Rectal smooth muscle tissue (tissue), 1 donor: Measurements from ENCODE around the gene SFI1.

Experiments
- H3K27ac ChIP-seq: one replicate; pipeline ENCODE4 v1.7.0; 2013; ENCODE audit warnings: low read depth, low read length, inconsistent platforms
- H3K27me3 ChIP-seq: one replicate; pipeline ENCODE4 v1.7.0; 2013; ENCODE audit warnings: low read length; ENCODE audit not compliant: control insufficient read depth, insufficient read depth
- H3K36me3 ChIP-seq: one replicate; pipeline ENCODE4 v1.7.0; 2013; ENCODE audit warnings: low read length; ENCODE audit not compliant: control insufficient read depth, insufficient read depth
- H3K4me1 ChIP-seq: one replicate; pipeline ENCODE4 v1.7.0; 2013; ENCODE audit warnings: low read length; ENCODE audit not compliant: control insufficient read depth, insufficient read depth
- H3K4me3 ChIP-seq: one replicate; pipeline ENCODE4 v1.7.0; 2013; ENCODE audit warnings: low read length
- H3K9ac ChIP-seq: one replicate; pipeline ENCODE4 v1.7.0; 2013; ENCODE audit warnings: low read length

Gene SFI1

DNA sequence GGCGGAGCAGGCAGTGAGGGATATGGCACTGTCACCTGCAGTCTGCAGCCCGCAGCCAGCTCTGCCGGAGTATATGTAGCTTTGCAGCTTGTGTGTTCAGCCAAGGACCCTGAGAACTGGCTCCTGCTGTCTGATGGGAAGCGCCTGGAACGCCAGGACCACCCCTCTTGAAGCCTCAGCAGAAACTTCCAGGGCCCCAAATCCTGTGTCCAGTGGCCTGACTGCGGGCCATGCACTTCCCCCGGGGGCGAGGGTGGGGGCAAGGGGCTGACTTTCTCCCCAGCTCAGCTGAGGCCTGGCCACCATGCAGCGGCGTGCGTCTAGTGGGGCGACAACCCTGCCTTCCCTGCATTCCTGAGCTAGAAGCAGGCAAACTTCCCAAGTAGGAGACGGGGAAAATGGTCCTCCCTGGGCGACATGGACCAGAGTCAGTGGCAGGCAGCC, 133.4 kb downstream of the SFI1 start:
- H3K4me1 ChIP-seq: peaks cover 24% of the 10 kb centered on the region
- no peaks in the 10 kb centered on the region for H3K36me3 ChIP-seq
- no peaks in the 10 kb centered on the region for H3K27me3 ChIP-seq
- peak overlapping the region; percentile 57 for H3K27ac ChIP-seq
- H3K4me3 ChIP-seq: peak overlapping the region; percentile 73
- H3K9ac ChIP-seq: peak overlapping the region; percentile 85

DNA sequence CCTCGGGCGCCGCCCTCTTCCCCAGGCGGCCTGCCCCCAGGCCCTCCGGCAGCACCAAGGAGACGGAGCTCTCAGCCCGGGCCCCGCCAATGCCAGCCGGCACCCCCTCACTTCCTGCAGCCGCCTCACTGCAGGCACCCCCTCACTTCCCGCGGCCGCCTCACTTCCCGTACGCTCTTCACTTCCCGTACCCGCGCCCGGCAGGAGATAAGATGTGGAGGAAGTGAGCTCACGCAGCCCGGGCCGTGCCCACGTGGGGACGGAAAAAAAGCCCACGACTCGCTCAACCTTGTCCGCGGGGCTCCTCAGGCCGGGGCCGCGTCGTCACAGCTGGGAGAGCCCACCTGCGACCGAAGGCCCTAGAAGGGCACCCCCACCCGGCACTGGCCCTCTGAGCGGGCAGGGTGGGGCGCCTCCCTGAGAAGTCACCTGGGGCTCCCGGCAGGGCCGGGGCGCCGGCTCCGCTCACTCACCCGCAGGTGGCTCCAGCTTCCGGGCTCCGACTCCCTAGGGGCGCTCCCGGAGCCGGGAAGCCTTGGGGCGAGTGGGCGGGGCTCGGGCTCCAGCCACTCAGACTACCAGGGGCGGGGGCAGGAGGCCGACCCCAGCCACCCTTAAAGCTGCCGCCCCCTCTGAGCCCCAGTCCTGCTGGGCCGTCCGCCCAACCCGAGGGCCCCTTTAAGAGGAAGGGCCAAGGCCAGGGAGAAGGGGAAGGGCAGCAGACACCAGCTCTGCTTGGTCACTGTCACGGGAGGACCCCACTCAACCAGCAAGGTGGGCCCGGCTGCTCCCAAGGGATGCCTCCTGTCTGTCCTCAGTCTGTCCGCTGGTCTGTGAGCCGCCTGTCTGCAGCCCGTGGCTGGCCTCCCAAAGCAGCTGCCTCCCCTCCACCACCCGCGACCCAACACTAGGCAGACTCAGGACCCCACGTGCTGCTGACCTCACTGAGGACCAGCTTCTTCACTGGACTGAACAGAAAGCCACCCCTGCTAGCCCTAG, 134.3 kb downstream of the SFI1 start:
- Histone ChIP-seq H3K4me1 (peaks cover 16% of the 10 kb centered on the region), H3K9ac (peak overlapping the region; percentile 85), H3K36me3 (no peaks in the 10 kb centered on the region), H3K27me3 (no peaks in the 10 kb centered on the region), H3K4me3 (peak overlapping the region; percentile 73), H3K27ac (peak overlapping the region; percentile 57)

DNA sequence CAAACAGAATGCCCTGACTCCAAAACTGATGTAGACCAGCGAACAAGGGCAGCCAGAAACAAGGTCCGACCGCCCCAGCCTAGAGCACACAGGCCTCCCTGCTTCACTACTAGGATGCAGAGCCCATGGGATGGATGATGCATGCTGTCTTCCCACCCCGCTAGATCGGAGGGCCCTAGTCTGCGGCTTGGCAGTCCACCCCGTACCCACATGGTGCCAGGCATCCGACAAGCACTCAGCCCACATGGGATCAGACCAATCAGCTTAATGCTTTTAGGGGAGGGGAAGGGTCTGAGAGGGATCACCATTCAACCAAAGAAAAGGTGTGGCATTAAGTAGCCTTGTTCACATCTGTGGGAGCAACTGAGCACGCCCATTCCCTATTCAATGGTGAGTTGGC, 135.1 kb downstream of the SFI1 start:
- H3K9ac ChIP-seq: no peak overlapping the region
- H3K36me3 ChIP-seq: no peaks in the 10 kb centered on the region
- H3K4me1 ChIP-seq: peaks cover 9% of the 10 kb centered on the region
- H3K27ac ChIP-seq: peak overlapping the region; percentile 57
- no peaks in the 10 kb centered on the region for H3K27me3 ChIP-seq
- H3K4me3 ChIP-seq: peak overlapping the region; percentile 73

DNA sequence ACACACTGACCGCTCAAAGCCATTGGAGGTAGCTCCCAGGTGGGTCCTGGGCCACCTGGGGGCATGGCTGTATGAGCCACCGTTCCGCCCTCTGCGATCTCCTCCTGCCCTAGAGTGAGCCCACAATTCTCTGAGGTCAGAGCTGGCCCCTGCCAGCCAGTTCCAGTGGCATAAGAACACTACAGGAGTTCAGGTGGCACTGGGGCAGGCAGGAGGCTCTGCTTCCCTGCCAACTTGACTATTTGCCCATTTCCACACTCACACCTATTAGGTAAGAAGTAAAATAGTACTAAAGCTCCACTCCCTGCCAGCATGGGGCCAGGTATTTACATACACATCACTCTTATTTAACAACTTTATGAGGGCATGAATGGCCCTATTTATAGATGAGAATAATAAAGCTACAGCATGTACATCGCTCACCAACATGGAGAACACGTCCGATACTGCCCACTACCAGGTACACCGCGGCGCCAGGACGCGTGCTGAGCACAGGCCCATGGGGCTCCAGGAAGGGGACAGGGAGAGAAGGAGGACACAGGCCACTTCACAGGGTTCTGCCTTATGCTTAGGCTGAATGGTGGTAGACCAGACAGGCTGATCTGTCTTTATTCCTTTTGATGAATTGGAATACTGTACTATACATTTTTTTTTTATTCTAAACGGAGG, 139.4 kb downstream of the SFI1 start:
- no peak overlapping the region for H3K4me3 ChIP-seq
- no peaks in the 10 kb centered on the region for H3K27me3 ChIP-seq
- H3K36me3 ChIP-seq: no peaks in the 10 kb centered on the region
- H3K27ac ChIP-seq: no peak overlapping the region
- peaks cover 5% of the 10 kb centered on the region for H3K4me1 ChIP-seq
- H3K9ac ChIP-seq: no peak overlapping the region

DNA sequence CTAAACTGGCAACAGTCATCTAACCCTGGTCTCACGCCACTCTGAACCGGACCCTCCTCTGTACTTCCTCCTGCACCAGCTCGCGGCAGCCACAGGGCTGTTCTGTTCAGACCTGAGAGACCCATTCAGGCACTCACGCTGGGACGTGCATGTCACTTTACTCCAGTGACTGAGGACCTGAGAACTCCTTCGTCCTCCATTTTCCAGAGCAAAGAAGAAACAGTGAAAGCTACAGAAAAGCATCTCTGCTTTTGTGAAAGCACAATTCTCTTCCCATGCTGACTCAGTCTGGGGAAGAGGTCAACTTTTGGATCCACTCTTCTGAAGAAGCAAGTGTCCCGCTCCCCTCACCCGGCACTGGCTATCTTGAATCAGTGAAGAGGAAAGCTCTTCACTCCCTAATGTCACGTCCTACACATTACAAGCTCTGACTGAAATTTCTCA, 141.1 kb downstream of the SFI1 start:
- Histone ChIP-seq H3K27me3 (no peaks in the 10 kb centered on the region), H3K9ac (no peak overlapping the region), H3K36me3 (no peaks in the 10 kb centered on the region), H3K4me1 (no peaks in the 10 kb centered on the region), H3K4me3 (no peak overlapping the region), H3K27ac (no peak overlapping the region)

DNA sequence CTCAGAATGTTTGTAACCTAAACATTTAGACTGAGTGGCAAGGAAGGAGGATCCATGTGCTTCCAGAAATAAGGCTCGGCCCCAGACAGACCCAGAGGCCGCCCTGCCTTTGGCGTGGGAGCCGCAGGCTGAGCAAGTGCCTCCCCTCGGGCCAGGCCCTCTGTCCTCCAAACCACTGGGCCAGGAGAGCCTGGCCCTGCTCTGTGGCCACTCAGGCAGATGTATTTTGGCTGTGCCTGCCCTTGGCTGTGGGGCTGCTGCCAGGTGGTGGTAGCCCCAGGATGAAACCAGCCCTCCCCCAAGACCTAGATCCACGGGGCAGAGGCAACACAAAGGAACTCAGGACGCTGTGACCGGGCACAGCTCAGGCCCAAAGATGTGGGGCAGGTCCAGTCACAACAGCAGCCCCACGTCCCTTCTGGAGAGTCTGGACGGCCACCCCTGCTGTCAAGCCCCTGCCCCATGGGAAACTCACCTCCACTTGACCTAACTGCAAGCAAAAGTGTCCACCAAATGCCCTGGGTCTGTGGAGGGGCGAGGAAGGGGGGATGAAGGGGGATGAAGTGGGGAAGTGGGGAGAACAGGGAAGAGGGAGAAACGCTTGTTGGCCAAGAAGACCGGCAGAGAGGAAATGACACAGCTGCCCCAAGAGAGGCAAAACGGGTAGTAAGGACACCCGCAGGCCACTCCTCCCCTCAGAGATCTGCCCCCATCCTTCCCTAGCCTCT, 141.7 kb downstream of the SFI1 start:
- peak overlapping the region; percentile 32 for H3K4me3 ChIP-seq
- no peak overlapping the region for H3K27ac ChIP-seq
- no peak overlapping the region for H3K9ac ChIP-seq
- H3K27me3 ChIP-seq: no peaks in the 10 kb centered on the region
- H3K4me1 ChIP-seq: no peaks in the 10 kb centered on the region
- no peaks in the 10 kb centered on the region for H3K36me3 ChIP-seq

DNA sequence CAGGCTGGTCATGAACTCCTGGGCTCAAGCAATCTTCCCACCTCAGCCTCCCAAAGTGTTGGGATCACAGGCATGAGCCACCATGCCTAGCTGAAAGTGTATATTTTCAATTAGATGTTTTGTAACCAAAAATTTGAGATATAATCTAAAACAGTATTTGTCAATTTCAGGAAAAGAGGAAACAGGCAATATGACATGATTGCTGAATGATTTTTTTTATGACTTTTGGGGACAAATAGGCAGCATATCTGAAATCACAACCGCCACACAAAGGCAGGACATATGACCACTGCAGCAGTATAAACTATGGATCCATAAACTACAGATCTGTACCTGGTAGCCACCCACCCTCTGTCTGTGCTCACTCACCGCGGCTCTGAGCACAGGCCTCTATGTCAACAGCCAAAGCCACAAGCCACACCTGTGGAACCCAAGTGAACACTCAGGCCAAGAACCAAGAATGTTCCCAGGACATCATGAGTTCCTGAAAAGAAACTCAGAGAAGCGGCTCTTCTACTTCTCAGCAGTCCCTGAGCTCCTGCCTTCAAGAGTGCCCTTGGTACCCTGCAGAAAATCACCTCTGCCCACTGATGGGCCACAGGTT, 143.2 kb downstream of the SFI1 start:
- no peak overlapping the region for H3K4me3 ChIP-seq
- no peak overlapping the region for H3K27ac ChIP-seq
- H3K9ac ChIP-seq: no peak overlapping the region
- no peaks in the 10 kb centered on the region for H3K4me1 ChIP-seq
- no peaks in the 10 kb centered on the region for H3K27me3 ChIP-seq
- H3K36me3 ChIP-seq: peaks cover under 1% of the 10 kb centered on the region

DNA sequence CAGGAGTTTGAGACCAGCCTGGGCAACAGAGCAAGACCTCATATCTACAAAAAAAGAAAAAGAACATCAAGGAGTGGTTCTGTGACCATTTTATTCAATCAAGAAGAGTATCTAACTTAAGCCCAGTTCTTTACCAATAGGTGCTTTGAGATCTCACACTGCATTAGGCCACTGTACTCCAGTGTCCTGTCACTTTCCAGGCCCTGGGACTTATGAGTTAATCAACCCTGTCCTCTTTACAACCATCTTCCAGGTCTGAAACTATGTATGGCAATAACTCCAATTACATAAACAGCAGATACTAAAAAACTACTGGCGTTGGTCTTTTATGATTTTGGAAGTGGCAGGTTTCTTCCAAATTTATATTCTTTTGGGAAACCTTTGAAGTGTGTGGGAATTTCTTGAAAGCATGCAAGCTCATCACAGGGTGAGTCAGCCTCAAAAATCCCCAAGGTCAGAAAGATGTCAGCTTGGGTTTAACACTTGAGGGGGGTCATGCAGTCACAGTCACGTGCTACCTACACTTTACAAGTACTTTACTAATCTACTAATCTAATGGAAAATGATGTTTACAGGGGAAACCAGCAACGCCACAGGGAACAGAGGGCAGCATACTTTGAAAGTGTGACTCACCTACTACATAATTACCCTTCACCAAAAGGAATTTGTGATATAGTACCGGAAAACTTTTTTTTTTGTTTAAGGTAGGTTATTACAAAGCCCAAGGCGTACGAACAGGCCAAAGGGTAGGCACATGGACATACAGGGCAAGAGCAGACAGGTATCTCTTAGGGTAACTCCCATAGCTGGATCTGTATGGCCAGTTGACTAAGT, 150.1 kb downstream of the SFI1 start:
- Histone ChIP-seq H3K4me3 (no peak overlapping the region), H3K36me3 (peaks cover 9% of the 10 kb centered on the region), H3K4me1 (peaks cover 2% of the 10 kb centered on the region), H3K27ac (peak overlapping the region; percentile 37), H3K27me3 (no peaks in the 10 kb centered on the region), H3K9ac (no peak overlapping the region)

DNA sequence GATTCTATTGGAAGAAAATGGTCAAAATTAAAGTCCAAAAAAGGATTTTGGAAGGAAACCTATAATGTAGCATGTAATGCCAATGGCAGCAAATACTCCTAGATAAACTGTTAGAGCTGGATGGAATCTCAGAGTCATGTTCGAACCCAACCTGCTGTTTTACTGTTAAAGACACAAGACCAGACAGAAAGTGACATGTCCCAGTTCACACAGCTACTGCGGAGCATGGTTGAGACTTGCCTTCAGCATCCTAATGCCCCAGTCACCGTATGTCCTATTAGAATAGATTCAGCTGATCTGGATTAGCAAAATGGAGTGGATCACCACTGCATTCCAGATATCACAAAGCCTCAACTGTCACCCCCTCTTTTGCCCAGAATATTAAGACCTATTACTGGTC, 150.7 kb downstream of the SFI1 start:
- H3K27ac ChIP-seq: peak overlapping the region; percentile 37
- peaks cover 2% of the 10 kb centered on the region for H3K4me1 ChIP-seq
- H3K36me3 ChIP-seq: peaks cover 9% of the 10 kb centered on the region
- no peak overlapping the region for H3K9ac ChIP-seq
- no peak overlapping the region for H3K4me3 ChIP-seq
- H3K27me3 ChIP-seq: no peaks in the 10 kb centered on the region

DNA sequence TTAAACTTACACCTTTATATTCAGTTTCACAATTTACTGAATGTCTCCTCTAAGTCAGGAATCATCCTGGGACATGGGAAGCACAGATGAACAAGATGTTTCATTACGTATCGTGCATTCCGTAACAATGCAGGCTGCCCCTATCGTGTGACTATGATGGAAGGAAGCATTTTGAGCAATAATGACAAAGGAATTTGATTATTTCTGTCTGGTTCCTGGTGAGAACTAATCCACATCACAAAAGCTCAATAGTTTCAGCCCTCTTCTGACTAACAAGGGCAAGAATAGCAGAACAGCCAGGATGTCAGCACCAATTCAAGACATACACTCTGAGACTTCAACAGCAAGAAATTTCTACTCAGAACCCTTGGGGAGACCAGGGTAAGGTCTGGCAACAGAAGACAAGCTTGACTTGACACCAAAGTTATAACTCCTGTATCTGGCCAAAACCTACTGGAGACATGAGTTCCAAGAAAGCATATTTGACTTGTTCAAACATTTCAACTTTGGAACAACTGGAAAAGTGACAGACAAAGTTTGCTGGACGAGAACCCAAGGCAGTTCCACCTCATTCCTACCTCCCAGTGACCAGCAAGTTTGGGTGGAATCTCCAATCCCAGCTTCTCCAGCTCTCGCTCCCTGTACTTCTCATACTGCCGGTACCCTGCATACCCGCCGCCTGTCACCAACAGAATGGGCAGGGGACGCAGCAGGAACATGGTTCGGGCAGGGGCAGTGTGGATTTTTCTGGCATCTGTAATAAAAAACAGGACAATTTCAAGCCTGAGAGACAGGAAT, 151.4 kb downstream of the SFI1 start:
- peaks cover 2% of the 10 kb centered on the region for H3K4me1 ChIP-seq

DNA sequence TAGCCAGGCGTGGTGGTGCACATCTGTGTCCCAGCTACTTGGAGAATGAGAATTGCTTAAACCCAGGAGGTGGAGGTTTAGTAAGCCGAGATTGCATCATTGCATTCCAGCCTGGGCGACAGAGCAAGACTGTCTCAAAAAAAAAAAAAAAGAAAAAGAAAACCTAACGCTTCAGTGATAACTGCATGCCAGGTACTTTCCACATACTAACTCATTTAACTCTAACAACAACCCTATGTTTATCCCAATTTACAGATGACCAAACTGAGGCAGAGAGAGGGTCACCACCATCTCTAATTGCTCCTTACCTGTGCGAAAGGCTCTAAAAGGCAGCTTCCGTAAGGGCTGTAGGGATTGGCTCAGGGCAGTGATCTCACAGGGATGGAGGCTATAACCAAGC, 154.1 kb downstream of the SFI1 start:
- Histone ChIP-seq H3K36me3 (peaks cover 6% of the 10 kb centered on the region), H3K4me3 (no peak overlapping the region), H3K4me1 (peaks cover 2% of the 10 kb centered on the region), H3K9ac (no peak overlapping the region), H3K27me3 (no peaks in the 10 kb centered on the region), H3K27ac (no peak overlapping the region)

More for the DNA sequence above, 151.4 kb downstream of the SFI1 start:
- Histone ChIP-seq H3K36me3 (peaks cover 9% of the 10 kb centered on the region), H3K27me3 (no peaks in the 10 kb centered on the region), H3K27ac (no peak overlapping the region), H3K4me3 (no peak overlapping the region), H3K9ac (no peak overlapping the region)
